Cardiac fibroblast (primary cell): ENCODE results near the gene WDR64.
A peak's percentile ranks its signal among the peaks of the same experiment; 100 is the strongest.

Experiments
- DNase-seq, 2 donors: peaks; one replicate each; pipeline versions ENCODE4 v3.0.0 to v3.0.0-alpha.2; 2010; ENCODE audit warnings: low read depth in 2 of 2
- H3K4me3 ChIP-seq, 2 donors: replicated peaks in 1 of 2; 1 replicate in 1 of 2; 2 replicates in 1 of 2; pipeline ENCODE4 v1.5.1; 2011; ENCODE audit warnings: low read depth in 2 of 2, low read length in 2 of 2, mild to moderate bottlenecking in 2 of 2, moderate library complexity in 1 of 2
- CTCF ChIP-seq: IDR thresholded peaks from one replicate; pipeline ENCODE4 v1.5.1; 2011; ENCODE audit warnings: low read depth, mild to moderate bottlenecking, low read length, inconsistent platforms

WDR64 gene

GRCh38 chr1:241742084-241742483, 90.0 kb downstream of the WDR64 start:
- DNase-seq = no peak
- H3K4me3 ChIP-seq = no peak overlapping the region
- TF ChIP-seq CTCF = no peak

- no peak for TF ChIP-seq CTCF
- no peak overlapping the region for H3K4me3 ChIP-seq
- no peak for DNase-seq
These were observed 92.5 kb downstream of the WDR64 start for GRCh38 chr1:241744591-241744990.

GRCh38 chr1:241747992-241748391, 95.9 kb downstream of the WDR64 start:
- no peak for TF ChIP-seq CTCF
- no peak for DNase-seq
- no peak overlapping the region for H3K4me3 ChIP-seq

GRCh38 chr1:241749041-241749944, 97.2 kb downstream of the WDR64 start:
- peak overlapping the region in 1 of 2 donors; percentile 26 for H3K4me3 ChIP-seq
- DNase-seq = peak; percentile 20 to 33
- TF ChIP-seq CTCF = no peak

- no peak for TF ChIP-seq CTCF
- H3K4me3 ChIP-seq = no peak overlapping the region
- DNase-seq = peak in 1 of 2 donors; percentile 8
These were observed 98.0 kb downstream of the WDR64 start for GRCh38 chr1:241749945-241750695.

- no peak for TF ChIP-seq CTCF
- H3K4me3 ChIP-seq = no peak overlapping the region
- no peak for DNase-seq
These were observed 99.4 kb downstream of the WDR64 start for GRCh38 chr1:241751524-241751923.
